ENCODE results near the gene TBC1D22A. TPM values are rescaled to one million over a fixed set of nuclear protein-coding genes. Genes with fewer than 3 reads are reported as not detected.

Gene TBC1D22A
- polyA plus RNA-seq, 1 experiment, result 19.8 TPM

- Histone ChIP-seq H3K4me3 (ENCODE audit: low read depth, low read length) (no peak overlapping the region), H3K27ac (ENCODE audit: low read depth, low read length) (no peak overlapping the region), H3K9me3 (ENCODE audit: control insufficient read depth, insufficient read depth, low read length) (no peaks in the 10 kb centered on the region; the same call in 1 of the 2 replicates), H3K27me3 (ENCODE audit: control insufficient read depth, insufficient read depth, low read length) (no peaks in the 10 kb centered on the region)
- no peak for TF ChIP-seq CTCF (IDR thresholded peaks at IDR 0.05; ENCODE audit: low read depth, low read length)
- ChIA-PET CTCF (interaction anchor here (0.9 to 1.2 kb wide), 2 partner anchors 316 to 363 kb away, joined by 3 to 5 read pairs; no protein-coding TSS in a partner anchor), POLR2A (interaction anchor here (0.7 kb wide), 1 partner anchor 28 kb away, joined by 4 read pairs; no protein-coding TSS in a partner anchor)
- no peak for DNase-seq (ENCODE audit: low read depth, low spot score)
Measured at GRCh38 chr22:47161631-47162030, 399.2 kb downstream of the TBC1D22A start.

GRCh38 chr22:47162865-47163264 lies 400.4 kb downstream of the TBC1D22A start:
- CTCF ChIA-PET, result no interaction called here
- Histone ChIP-seq H3K4me3 (ENCODE audit: low read depth, low read length) (no peak overlapping the region), H3K27ac (ENCODE audit: low read depth, low read length) (no peak overlapping the region), H3K27me3 (ENCODE audit: control insufficient read depth, insufficient read depth, low read length) (no peaks in the 10 kb centered on the region), H3K9me3 (ENCODE audit: control insufficient read depth, insufficient read depth, low read length) (no peaks in the 10 kb centered on the region; the same call in 1 of the 2 replicates)
- TF ChIP-seq CTCF (IDR thresholded peaks at IDR 0.05; ENCODE audit: low read depth, low read length), result no peak
- POLR2A ChIA-PET, result no interaction called here
- no peak for DNase-seq (ENCODE audit: low read depth, low spot score)

- ChIA-PET POLR2A (no interaction called here), CTCF (no interaction called here)
- H3K27me3 ChIP-seq (ENCODE audit: control insufficient read depth, insufficient read depth, low read length), result no peaks in the 10 kb centered on the region
- no peak overlapping the region for H3K27ac ChIP-seq (ENCODE audit: low read depth, low read length)
- H3K4me3 ChIP-seq (ENCODE audit: low read depth, low read length), result no peak overlapping the region
- TF ChIP-seq CTCF (IDR thresholded peaks at IDR 0.05; ENCODE audit: low read depth, low read length), result no peak
- no peaks in the 10 kb centered on the region; the same call in 1 of the 2 replicates for H3K9me3 ChIP-seq (ENCODE audit: control insufficient read depth, insufficient read depth, low read length)
- DNase-seq (ENCODE audit: low read depth, low spot score), result no peak
Measured at GRCh38 chr22:47163481-47163855, 401.0 kb downstream of the TBC1D22A start.

GRCh38 chr22:47163856-47164513 lies 401.5 kb downstream of the TBC1D22A start:
- no peaks in the 10 kb centered on the region; the same call in 1 of the 2 replicates for H3K9me3 ChIP-seq (ENCODE audit: control insufficient read depth, insufficient read depth, low read length)
- no peak overlapping the region for H3K27ac ChIP-seq (ENCODE audit: low read depth, low read length)
- H3K4me3 ChIP-seq (ENCODE audit: low read depth, low read length), result no peak overlapping the region
- no peak for TF ChIP-seq CTCF (IDR thresholded peaks at IDR 0.05; ENCODE audit: low read depth, low read length)
- H3K27me3 ChIP-seq (ENCODE audit: control insufficient read depth, insufficient read depth, low read length), result no peaks in the 10 kb centered on the region
- DNase-seq (ENCODE audit: low read depth, low spot score), result no peak
- CTCF ChIA-PET, result no interaction called here
- POLR2A ChIA-PET, result no interaction called here

GRCh38 chr22:47164514-47165337 lies 402.3 kb downstream of the TBC1D22A start:
- POLR2A ChIA-PET, result no interaction called here
- DNase-seq (ENCODE audit: low read depth, low spot score), result no peak
- CTCF ChIA-PET, result no interaction called here
- TF ChIP-seq CTCF (IDR thresholded peaks at IDR 0.05; ENCODE audit: low read depth, low read length), result no peak
- H3K27ac ChIP-seq (ENCODE audit: low read depth, low read length), result no peak overlapping the region
- H3K4me3 ChIP-seq (ENCODE audit: low read depth, low read length), result no peak overlapping the region
- no peaks in the 10 kb centered on the region; the same call in 1 of the 2 replicates for H3K9me3 ChIP-seq (ENCODE audit: control insufficient read depth, insufficient read depth, low read length)
- no peaks in the 10 kb centered on the region for H3K27me3 ChIP-seq (ENCODE audit: control insufficient read depth, insufficient read depth, low read length)

All from AG04450 (cell line).